Stimulated activated CD8-positive, alpha-beta memory T cell treated with anti-CD3 and anti-CD28 coated beads, Interleukin-7, amount 100 ng/mL, for 24 hours (primary cell): Measurements from ENCODE around the gene INSR.
"Not testable (repeated sequence)": the region's sequence is repeated elsewhere in the genome, so short reads cannot be mapped to it uniquely, and the experiment has no call there.

Experiments
- DNase-seq: peaks from one replicate; pipeline ENCODE4 v3.0.0-alpha.2; 2020; ENCODE audit warnings: low read depth

INSR gene

DNA sequence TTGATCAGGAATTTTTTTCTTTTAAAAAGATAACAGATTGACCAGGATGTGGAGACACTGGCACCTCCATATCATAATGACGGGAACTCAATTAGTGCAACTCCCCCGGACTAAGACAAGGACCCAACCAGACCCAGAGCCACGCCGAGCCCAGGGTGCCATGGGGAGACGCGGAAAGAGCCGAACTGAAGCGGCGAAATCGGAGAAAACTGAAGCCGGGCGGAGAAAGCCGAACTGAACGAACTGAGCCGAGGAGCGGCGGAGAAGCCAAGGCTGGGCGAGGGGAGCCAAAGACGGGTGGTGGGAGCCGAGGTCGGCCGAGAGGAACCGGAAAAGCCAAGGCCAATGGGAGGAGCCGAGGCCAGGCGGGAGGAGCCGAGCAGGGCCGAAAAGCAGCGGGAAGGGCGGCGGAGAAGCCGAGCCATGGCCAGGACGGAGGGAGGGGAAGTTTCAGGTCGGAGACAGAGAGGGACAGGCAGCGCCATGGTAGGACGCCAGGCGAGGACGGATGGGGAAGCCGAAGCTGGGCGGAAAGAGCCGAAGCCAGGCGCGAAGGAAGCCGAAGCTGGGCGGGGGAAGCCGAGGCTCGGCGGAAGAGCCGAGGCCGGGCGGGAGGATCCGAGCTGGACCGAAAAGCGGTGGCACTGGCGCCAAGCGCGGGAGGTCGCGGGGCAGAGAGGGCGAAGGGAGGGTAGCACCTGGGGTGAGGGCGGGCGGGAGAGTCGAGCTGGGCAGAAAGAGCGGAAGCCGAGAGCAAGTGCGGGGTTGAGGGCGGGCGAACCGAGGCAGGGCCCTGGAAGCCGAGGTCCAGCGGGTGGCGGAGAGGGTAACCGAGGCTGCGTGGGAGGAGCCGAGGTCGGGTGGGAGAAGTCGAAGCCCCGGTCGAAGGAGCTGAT lies 195.3 kb downstream of the INSR start:
- peak; percentile 71 for DNase-seq

DNA sequence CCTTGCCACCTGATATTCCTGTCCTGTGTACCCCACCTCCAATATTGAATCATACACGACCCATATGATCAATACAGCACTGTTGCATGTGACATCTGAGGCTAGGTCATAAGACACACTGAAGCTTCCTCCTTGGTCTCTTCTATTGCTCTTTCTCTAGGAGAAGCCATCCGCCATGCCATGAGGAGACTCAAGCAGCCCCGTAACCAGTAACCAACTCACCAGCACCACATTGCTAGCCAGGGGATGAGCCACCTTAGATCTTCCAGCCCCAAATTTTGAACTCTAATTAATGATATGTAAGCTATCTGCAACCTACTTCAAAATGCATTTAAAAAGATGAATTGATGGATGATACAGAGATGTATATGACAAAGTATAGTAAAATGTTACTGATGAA lies 196.1 kb downstream of the INSR start:
- no peak for DNase-seq

DNA sequence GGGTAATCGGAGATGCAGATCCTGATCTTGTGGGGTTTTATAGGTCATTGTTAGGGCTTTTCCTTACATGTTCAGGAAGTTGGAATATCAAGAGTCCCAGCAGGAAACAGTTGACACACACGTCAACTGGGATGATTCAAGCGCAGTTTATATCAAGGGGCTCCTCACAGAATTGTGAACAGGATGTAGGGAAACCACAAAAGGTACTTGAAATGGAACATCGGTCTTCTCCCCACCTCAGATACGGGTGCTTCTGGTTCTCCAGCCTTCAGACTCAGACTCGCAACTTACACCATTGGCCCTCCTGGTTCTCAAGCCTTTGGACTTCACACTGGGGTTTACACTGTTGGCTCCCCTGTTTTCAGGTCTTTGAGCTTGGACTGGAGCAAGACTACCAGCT lies 205.2 kb downstream of the INSR start:
- DNase-seq: no peak

DNA sequence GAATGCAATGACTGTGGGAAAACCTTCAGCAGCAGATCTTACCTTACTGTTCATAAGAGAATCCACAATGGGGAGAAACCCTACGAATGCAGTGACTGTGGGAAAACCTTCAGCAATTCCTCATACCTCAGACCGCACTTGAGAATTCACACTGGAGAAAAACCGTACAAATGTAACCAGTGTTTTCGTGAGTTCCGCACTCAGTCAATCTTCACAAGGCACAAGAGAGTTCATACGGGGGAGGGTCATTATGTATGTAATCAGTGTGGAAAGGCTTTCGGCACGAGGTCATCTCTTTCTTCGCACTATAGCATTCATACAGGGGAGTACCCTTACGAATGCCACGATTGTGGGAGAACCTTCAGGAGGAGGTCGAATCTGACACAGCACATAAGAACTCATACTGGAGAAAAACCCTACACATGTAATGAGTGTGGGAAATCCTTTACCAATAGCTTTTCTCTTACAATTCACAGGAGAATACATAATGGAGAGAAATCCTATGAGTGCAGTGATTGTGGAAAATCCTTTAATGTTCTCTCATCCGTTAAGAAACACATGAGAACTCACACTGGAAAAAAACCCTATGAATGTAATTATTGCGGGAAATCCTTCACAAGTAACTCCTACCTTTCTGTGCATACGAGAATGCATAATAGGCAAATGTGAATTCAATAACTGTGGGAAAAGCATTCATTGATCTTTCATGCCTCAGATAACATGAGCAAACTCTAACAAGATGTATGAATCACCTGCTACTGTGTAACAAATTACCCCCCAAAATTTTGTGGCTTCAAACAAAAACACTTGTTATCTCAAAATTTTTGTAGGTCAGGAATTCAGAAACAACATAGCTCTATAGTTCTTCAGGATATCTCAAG lies 210.9 kb downstream of the INSR start:
- DNase-seq: no peak

DNA sequence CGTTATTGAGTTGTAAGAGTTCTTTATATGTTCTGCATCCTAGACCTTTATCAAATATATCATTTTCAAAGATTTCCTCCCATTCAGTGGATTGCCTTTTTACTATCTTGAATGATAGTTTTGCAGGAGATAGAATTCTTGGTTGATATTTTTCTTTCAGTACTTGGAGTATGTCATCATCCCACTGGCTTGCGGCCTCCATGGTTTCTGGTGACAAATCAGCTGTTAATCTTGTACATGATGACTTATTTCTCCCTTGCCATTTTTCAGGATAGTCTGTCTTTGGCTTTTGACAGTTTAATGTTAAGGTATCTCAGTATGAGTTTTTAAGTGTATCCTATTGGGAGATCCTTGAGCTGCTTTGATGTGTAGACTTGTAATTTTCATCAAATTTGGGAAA lies 216.2 kb downstream of the INSR start:
- DNase-seq: no peak

DNA sequence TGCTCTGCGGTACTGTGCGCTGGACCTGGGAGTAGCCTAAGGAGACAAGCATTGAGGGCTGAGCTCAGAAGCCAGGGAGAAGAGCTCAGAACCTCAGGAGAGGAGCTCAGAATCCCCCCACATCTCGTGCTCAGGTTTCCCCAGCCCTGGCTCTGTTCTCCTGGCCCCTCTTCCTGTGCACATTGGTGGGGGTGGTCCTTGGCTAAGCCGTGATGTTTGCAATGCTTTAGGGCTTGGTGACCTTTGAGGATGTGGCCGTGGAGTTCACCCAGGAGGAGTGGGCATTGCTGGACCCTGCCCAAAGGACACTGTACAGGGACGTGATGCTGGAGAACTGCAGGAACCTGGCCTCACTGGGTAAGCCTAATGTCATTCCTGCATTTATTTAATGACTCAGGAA lies 218.1 kb downstream of the INSR start:
- DNase-seq: no peak

DNA sequence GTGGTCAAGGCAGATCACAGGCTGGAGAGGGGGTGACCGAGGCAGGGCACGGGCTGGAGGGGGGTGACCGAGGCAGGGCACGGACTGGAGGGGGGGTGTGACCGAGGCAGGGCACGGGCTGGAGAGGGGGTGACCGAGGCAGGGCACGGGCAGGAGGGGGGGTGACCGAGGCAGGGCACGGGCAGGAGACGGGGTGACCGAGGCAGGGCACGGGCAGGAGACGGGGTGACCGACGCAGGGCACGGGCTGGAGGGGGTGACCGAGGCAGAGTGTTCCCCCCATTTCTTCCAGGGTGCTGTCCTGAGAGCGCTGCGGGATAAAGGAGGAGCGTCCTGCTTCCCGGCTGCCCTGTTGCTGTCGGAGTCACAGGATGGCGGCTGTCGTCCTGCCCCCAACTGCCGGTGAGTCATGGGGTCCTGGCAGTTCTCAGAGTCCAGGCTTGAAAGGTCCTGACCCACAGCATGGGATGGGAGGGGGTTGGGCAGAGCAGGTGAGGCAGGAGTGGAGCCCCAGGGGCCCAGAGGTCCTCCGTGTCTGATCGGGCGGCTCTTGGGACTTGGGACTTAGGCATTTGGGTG lies 219.4 kb downstream of the INSR start:
- DNase-seq: no peak

DNA sequence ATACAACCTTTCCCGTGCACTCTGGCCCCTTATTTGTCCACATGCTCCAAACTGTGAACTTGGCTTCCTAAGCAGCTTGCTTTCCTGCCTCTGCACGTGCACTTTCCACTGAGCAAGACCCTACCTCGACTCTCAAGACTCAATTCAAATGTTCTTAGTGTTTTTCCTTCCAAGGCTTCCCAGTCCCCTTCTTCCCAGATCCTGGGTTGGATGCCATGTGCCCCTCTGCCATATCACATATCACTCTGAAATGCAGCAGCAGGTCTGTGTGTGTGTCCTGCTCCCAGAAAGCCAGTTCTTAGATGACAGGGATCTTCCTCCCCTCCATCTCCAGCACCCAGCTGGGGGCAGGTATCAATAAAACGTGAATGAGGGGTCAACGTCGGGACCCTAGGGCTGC lies 221.7 kb downstream of the INSR start:
- no peak for DNase-seq

DNA sequence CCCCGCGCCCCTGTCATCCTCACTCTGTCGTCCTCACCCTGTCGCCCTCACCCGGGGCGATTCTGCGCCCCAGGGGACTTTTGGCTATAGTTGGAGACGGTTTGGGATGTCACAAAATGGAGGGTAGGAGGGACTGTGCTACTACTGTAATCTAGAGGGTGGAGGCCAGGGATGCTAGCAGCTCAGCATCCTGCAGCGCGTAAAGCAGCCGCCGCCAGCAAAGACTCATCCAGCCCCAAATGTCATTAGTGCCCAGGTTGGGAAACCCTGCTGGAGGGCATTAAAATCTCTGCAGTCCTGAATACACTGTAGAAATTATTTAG lies 224.3 kb downstream of the INSR start:
- no peak for DNase-seq

DNA sequence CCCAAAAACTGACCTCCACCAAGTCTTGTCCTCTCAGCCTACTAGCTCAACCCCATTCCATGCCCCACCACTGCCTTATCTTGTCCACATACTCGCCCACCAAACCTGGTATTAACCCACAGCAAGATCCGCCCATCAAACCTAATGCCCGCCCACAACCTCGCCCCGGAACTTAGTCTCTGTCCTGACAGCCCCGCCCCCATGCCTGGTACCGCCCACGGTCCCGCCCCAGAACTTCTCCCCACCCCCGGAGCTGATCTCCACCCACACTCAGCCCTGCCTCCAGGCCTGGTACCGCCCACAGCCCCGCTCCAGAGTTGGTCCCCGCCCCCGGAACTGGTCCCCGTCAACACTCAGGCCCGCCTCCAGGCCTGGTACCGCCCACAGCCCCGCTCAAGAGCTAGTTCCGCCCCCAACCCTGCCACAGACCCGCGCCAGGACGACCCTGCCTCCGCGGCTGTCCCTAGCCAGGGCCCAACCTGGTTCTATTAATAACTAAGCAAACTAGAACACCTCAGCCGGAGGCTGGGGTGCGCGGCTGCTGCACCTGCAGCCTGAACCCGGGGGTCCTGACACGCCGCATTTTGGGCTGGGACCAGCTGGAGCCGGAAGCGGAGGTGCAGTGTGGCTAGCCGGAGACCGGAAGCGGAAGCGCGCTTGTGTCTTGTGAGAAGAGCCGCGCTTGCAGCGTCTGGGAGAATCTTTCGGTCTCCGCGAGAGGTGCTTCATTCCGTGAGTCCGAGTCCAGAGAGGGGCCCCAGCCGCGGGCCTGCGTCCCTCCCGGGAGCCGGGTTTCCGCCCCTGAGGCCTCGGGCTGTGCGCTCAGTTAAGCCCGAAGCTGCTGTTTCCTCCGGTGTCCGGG lies 224.9 kb downstream of the INSR start, which contains the start of gene ZNF557:
Gene ZNF557, plus strand, starts transcription at position 662 of the 862 bp plus-strand sequence. CDS start 5,372 bp downstream, outside the sequence.
- peak; percentile 98 for DNase-seq

DNA sequence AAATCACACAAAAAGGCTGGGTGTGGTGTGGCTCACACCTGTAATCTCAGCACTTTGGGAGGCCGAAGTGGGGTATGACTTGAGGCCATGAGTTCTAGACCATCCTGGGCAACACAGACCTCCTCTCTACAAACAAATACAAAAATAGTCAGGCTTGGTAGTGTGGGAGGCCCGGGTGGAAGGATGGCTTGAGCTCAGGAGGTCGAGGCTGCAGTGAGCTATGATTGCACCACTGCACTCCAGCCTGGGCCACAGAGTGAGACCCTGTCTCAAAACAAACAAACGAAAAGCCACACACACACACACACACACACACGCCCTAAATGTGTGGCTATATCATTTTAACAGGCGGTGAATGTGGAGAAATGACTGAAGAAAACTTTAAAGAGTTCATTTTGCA lies 225.6 kb downstream of the INSR start:
- no peak for DNase-seq

DNA sequence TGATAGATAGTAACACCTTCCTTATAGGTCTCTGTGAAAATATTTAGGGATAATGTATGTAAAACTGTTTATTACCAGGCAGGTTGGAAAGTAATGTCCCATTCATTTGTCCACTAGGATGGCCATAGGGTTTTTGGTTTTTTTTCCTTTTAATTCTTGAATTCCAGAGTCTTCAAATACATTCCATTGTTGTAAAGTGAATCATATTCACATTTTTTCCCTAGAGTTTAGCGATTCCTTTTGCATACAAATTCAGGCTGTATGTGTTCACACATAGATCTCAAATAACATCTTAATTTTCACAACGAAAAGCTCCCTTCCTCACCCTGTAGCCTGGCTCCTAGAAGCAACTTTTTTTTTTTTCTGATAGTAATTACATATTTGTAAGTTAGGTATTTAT lies 226.5 kb downstream of the INSR start:
- no peak for DNase-seq

DNA sequence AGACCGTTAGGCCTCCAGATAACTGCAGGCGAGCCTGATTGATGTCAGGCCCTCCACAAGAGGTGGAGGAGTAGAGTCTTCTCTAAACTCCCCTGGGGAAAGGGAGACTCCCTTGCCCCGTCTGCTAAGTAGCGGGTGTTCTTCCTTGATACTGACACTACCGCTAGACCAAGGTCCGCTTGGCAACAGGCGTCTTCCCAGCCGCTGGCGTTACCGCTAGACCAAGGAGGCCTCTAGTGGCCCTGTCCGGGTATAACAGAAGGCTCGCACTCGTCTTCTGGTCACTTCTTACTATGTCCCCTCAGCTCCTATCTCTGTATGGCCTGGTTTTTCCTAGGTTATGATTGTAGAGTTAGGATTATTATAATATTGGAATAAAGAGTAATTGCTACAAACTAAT lies 227.1 kb downstream of the INSR start:
- not testable (repeated sequence) for DNase-seq

DNA sequence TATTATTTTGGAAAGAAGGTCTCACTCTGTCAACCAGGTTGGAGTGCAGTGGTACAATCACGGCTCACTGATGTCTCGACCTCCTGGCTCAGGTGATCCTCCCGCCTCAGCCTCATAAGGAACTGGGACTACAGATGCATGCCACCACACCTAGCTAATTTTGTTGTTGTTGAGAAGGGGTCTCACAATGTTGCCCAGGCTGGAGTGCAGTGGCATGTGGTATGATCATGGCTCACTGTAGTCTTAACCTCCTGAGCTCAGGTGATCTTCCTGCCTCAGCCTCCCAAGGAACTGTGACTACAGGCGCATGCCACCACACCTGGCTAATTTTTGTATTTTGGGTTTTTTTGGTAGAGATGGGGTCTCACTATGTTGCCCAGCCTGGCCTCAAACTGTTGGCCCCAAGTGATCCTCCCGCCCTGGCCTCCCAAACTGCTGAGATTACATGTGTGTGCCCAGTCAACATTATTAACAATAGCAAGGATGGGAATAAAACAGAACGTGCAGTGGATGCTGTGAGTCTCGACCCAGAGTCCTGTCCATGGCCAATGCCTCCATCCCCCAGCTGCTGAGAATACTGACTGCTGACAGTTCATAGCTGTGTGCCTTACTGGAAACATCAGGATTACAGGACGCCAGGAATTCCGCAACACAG lies 230.3 kb downstream of the INSR start:
- DNase-seq: no peak

DNA sequence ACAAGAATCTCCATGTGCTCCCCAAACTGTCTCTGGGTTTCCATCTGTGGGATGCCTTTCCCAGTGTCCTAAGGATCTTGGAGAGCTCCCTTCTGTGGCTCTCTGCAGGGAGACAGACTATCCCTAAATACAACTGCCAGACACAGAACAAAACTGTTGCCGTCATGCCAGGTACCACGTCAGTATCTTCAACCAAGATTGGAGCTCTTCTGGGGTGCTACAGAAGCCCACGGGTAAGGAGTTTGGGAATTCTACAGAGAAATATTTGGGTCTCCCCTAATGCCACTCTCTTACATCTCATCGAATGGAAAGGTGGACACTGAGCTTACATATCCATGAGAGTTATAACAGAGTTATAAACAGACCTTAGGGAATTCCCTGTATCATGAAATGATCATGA lies 230.9 kb downstream of the INSR start:
- no peak for DNase-seq
